SU-DHL-6 (cell line): Measurements from ENCODE around the gene MPPED2.

Experiments used
- CTCF ChIP-seq: fragments of 200-600 bp; sonication (generic); IDR thresholded peaks from one replicate; pipeline ENCODE4 v1.5.1; 2017; ENCODE audit warnings: antibody characterized with exemption, mild to moderate bottlenecking, low read length, moderate library complexity; ENCODE audit not compliant: insufficient read depth, poor library complexity, severe bottlenecking
- EZH2phosphoT487 ChIP-seq: fragments of 200-600 bp; sonication (generic), shearing (Covaris generic); conservative IDR thresholded peaks from 2 replicates; pipeline ENCODE4 v1.6.1; 2018; ENCODE audit warnings: mild to moderate bottlenecking, antibody characterized with exemption, low read length, moderate library complexity, mixed read lengths

GRCh38 chr11:30502305-30502704, 83.8 kb downstream of the MPPED2 start:
- TF ChIP-seq CTCF (no peak), EZH2phosphoT487 (no peak)
